ENCODE data around the gene TP53I11. TPM values are rescaled to one million over a fixed set of nuclear protein-coding genes. Genes with fewer than 3 reads are reported as not detected.
A peak's percentile ranks its signal among the peaks of the same experiment; 100 is the strongest.

Gene TP53I11, protein sequence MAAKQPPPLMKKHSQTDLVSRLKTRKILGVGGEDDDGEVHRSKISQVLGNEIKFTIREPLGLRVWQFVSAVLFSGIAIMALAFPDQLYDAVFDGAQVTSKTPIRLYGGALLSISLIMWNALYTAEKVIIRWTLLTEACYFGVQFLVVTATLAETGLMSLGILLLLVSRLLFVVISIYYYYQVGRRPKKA
- 10 to 100 TPM; 58.0 to 91.5 (median 70.6) TPM for total RNA-seq

DNA sequence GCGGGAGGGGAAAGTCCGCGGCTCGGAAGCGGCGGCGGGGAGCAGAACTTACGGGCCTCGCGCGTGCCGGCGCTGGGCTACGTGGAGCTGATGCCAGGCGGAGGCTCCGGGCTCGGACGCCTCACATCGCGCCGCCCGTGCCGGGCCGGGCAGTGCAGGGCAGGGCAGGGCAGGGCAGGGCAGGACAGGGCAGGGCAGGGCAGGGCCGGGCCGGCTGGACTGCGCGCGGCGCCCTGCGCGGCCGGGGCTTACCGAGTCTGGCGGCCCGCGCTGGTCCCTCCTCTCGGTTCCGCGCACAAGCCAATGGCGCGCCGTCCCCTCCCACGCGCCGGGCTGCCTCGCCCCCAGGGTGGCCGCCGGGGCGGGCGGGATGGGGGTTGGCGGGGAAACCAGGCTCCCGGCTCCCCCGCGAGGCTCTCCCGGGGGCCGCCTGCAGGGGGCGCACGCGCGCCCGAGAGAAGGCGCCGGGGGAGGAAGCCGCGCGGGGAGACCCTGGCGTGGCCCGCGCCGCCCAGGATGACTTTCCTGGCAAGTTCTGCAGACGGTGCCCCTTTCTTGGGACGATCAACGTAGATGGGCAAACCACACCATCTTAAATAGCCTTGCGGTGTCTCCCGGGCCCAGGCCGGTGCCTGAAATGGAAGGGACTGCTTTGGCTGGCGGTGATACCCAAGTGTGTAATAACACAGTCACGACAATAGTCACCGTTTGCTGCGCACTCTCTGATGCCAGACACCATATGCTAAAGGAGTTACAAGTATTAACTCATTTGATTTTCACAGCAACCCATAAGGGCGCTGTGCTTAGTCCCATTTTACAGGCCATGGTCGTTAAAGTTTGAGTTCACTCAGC, at the start of gene TP53I11:
TSS of gene TP53I11 (minus strand) at position 259 of the 852 bp plus-strand sequence. CDS start 12,548 bp downstream, outside the sequence.
- Histone ChIP-seq H3K9me3 (no peaks in the 10 kb centered on the region), H3K27me3 (no peaks in the 10 kb centered on the region), H3K4me1 (peaks cover 52% of the 10 kb centered on the region), H3K4me3 (peak within 1 kb of the TSS; percentile 96), H3K27ac (peak within 1 kb of the TSS; percentile 84), H3K36me3 (no peaks in the 10 kb centered on the region)
- TF ChIP-seq, protein P1, sequence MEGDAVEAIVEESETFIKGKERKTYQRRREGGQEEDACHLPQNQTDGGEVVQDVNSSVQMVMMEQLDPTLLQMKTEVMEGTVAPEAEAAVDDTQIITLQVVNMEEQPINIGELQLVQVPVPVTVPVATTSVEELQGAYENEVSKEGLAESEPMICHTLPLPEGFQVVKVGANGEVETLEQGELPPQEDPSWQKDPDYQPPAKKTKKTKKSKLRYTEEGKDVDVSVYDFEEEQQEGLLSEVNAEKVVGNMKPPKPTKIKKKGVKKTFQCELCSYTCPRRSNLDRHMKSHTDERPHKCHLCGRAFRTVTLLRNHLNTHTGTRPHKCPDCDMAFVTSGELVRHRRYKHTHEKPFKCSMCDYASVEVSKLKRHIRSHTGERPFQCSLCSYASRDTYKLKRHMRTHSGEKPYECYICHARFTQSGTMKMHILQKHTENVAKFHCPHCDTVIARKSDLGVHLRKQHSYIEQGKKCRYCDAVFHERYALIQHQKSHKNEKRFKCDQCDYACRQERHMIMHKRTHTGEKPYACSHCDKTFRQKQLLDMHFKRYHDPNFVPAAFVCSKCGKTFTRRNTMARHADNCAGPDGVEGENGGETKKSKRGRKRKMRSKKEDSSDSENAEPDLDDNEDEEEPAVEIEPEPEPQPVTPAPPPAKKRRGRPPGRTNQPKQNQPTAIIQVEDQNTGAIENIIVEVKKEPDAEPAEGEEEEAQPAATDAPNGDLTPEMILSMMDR (IDR thresholded peaks at IDR 0.05): peak; percentile 22 to 75
- no peak for TF ChIP-seq EP300 (IDR thresholded peaks at IDR 0.05)
- TF ChIP-seq POLR2AphosphoS5 (IDR thresholded peaks at IDR 0.05): no peak
- TF ChIP-seq POLR2A (IDR thresholded peaks at IDR 0.05): peak in 1 of 2 donors; percentile 84
- 72% methylated on average over 3 of the region's 83 CpGs for WGBS
- DNase-seq (ENCODE audit: low spot score in 2 of 2): peak; percentile 86 to 87

GRCh38 chr11:44999068-44999467, 48.4 kb upstream of the TP53I11 start:
- 95% methylated on average over 2 of the region's 2 CpGs for WGBS
- DNase-seq (ENCODE audit: low spot score in 2 of 2): peak in 1 of 2 donors; percentile 22
- H3K4me1 ChIP-seq: no peaks in the 10 kb centered on the region
- no peaks in the 10 kb centered on the region for H3K27me3 ChIP-seq
- H3K4me3 ChIP-seq: no peak overlapping the region
- no peak overlapping the region for H3K27ac ChIP-seq
- no peaks in the 10 kb centered on the region for H3K9me3 ChIP-seq
- H3K36me3 ChIP-seq: no peaks in the 10 kb centered on the region
- TF ChIP-seq POLR2AphosphoS5 (IDR thresholded peaks at IDR 0.05): no peak
- TF ChIP-seq, protein P1 (IDR thresholded peaks at IDR 0.05): no peak

GRCh38 chr11:44998051-44998450, 47.4 kb upstream of the TP53I11 start:
- WGBS: 94% methylated on average over 2 of the region's 2 CpGs
- no peaks in the 10 kb centered on the region for H3K27me3 ChIP-seq
- no peak for TF ChIP-seq POLR2A (IDR thresholded peaks at IDR 0.05)
- no peak for TF ChIP-seq EP300 (IDR thresholded peaks at IDR 0.05)
- TF ChIP-seq, protein P1 (IDR thresholded peaks at IDR 0.05): no peak

DNA sequence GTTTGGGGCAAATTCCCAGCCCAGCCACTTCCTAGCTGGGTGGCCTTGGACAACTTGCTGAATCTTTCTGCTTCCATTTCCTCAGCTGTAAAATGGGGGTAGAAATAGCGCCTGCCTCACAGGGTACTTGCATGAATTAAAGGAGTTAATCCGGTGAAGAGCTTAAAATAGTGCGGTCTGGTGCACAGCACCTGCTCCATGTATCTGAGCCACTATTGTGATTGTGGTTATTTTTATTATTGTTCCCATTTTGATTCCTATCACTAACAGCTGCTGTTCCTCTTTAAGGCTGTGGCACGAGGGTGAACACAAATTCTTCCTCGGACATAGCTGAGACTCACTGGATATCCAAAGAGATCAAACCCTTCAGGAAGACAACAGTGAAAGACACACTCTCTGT, 46.9 kb upstream of the TP53I11 start:
- Histone ChIP-seq H3K27me3 (no peaks in the 10 kb centered on the region), H3K9me3 (no peaks in the 10 kb centered on the region), H3K4me3 (no peak overlapping the region), H3K4me1 (peaks cover 2% of the 10 kb centered on the region), H3K27ac (no peak overlapping the region), H3K36me3 (no peaks in the 10 kb centered on the region)
- TF ChIP-seq POLR2A (IDR thresholded peaks at IDR 0.05) (no peak), EP300 (IDR thresholded peaks at IDR 0.05) (no peak), POLR2AphosphoS5 (IDR thresholded peaks at IDR 0.05) (no peak)
- TF ChIP-seq, protein P1 (IDR thresholded peaks at IDR 0.05): no peak
- WGBS: 82% methylated on average over 5 of the region's 5 CpGs
- peak in 1 of 2 donors; percentile 36 for DNase-seq (ENCODE audit: low spot score in 2 of 2)

More at GRCh38 chr11:44998051-44998450, 47.4 kb upstream of the TP53I11 start:
- Histone ChIP-seq H3K27ac (no peak overlapping the region), H3K9me3 (no peaks in the 10 kb centered on the region), H3K4me1 (no peaks in the 10 kb centered on the region), H3K4me3 (no peak overlapping the region), H3K36me3 (no peaks in the 10 kb centered on the region)
- peak in 1 of 2 donors; percentile 20 for DNase-seq (ENCODE audit: low spot score in 2 of 2)

GRCh38 chr11:44994753-44995152, 44.1 kb upstream of the TP53I11 start:
- Histone ChIP-seq H3K36me3 (no peaks in the 10 kb centered on the region), H3K4me1 (peaks cover 23% of the 10 kb centered on the region), H3K9me3 (no peaks in the 10 kb centered on the region), H3K27ac (no peak overlapping the region), H3K27me3 (no peaks in the 10 kb centered on the region), H3K4me3 (no peak overlapping the region)
- 95% methylated on average over 2 of the region's 5 CpGs for WGBS
- no peak for TF ChIP-seq POLR2A (IDR thresholded peaks at IDR 0.05)
- TF ChIP-seq, protein P1 (IDR thresholded peaks at IDR 0.05): no peak
- TF ChIP-seq EP300 (IDR thresholded peaks at IDR 0.05): no peak
- TF ChIP-seq POLR2AphosphoS5 (IDR thresholded peaks at IDR 0.05): no peak
- peak in 1 of 2 donors; percentile 41 for DNase-seq (ENCODE audit: low spot score in 2 of 2)

Data from suprapubic skin (tissue), 4 donors.